ENCODE measurements around the gene LCNL1. TPM values are rescaled to one million over a fixed set of nuclear protein-coding genes. Genes with fewer than 3 reads are reported as not detected.

The LCNL1 gene
- total and polyA plus RNA-seq, 4 donors = 0.15 to 2.7 (median 1.4) TPM

DNA sequence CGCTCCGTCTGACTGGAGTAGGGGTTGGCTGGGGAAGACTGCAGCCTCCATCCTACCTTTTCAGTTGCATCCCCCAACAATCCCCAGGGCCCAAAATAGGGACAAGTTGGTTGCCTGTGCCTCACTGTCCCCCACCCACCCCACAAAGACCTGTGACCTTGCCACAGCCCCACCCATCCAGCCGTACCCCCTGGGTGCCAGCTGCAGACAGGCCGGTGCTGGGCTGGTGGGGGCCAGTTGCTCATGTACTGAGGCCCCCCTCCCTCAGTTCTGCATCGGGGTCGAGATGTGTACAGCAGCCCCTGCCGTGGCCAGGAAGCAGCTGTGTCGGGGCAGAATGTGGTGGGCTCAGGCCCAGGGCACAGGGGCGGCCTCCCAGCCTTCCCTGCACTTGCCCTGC is 374 bp downstream of the LCNL1 start:
- 70 to 81% methylated on average over 9 of the region's 9 CpGs for WGBS, 2 donors
- Histone ChIP-seq H3K27me3 (ENCODE audit: control insufficient read depth in 3 of 3, insufficient read depth in 3 of 3, low read length in 2 of 3) (peaks cover 5 to 27% (median 14%) of the 10 kb centered on the region in 3 donors), H3K9me3 (ENCODE audit: control insufficient read depth in 4 of 4, insufficient read depth in 3 of 4, low read length in 3 of 4) (peaks cover 0 to 5% (median 0%) of the 10 kb centered on the region in 4 donors), H3K36me3 (ENCODE audit: control insufficient read depth in 4 of 4, insufficient read depth in 4 of 4, low read length in 4 of 4) (no peaks in the 10 kb centered on the region), H3K9ac (ENCODE audit: insufficient read depth in 1 of 2, low read length in 2 of 2) (no peak overlapping the region), H3K4me3 (no peak overlapping the region), H3K4me1 (ENCODE audit: control insufficient read depth in 5 of 5, insufficient read depth in 5 of 5, low read length in 5 of 5) (peaks cover 0 to 15% (median 6%) of the 10 kb centered on the region in 5 donors), H3K27ac (ENCODE audit: low read depth in 1 of 2, low read length in 1 of 2) (no peak overlapping the region)
- DNase-seq = no peak
- TF ChIP-seq, protein P1, sequence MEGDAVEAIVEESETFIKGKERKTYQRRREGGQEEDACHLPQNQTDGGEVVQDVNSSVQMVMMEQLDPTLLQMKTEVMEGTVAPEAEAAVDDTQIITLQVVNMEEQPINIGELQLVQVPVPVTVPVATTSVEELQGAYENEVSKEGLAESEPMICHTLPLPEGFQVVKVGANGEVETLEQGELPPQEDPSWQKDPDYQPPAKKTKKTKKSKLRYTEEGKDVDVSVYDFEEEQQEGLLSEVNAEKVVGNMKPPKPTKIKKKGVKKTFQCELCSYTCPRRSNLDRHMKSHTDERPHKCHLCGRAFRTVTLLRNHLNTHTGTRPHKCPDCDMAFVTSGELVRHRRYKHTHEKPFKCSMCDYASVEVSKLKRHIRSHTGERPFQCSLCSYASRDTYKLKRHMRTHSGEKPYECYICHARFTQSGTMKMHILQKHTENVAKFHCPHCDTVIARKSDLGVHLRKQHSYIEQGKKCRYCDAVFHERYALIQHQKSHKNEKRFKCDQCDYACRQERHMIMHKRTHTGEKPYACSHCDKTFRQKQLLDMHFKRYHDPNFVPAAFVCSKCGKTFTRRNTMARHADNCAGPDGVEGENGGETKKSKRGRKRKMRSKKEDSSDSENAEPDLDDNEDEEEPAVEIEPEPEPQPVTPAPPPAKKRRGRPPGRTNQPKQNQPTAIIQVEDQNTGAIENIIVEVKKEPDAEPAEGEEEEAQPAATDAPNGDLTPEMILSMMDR (IDR thresholded peaks at IDR 0.05; ENCODE audit: control extremely low read depth, extremely low read depth) = no peak
- no peak for ATAC-seq (ENCODE audit: insufficient read depth, low FRiP score)

DNA sequence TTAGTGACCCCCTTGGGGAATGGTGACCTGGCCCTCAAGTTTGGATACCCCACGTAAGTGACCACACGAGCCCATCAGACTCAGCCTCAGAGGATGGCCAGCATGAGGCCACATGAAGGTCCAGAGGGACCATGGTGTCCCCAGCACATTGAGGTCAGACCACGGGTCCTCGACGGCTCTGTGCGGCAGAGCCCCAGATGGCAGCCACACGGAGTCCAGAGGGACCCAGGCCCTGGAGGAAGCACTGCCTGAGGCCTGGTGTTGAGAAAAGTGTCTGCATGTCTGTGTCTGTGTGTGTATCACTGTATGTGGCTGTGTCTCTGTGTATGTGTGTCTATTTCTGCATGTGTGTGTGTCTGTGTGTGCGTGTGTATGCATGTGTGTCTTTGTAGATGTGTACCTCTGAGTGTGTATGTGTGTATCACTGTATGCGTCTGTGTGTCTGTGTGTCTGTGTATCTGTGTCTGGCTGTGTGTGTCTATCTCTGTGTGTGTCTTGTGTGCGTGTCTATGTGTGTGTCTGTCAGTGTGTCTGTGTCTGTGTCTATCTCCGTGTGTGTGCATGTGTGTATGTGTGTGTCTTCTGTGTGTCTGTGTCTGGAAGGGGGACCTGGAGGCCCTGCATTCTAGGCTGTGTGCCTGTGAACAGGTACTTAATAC is 992 bp downstream of the LCNL1 start:
- no peak overlapping the region for H3K9ac ChIP-seq (ENCODE audit: insufficient read depth in 1 of 2, low read length in 2 of 2)
- H3K27ac ChIP-seq (ENCODE audit: low read depth in 1 of 2, low read length in 1 of 2) = no peak overlapping the region
- TF ChIP-seq, protein P1 (IDR thresholded peaks at IDR 0.05; ENCODE audit: control extremely low read depth, extremely low read depth) = no peak
- no peak for ATAC-seq (ENCODE audit: insufficient read depth, low FRiP score)
- H3K9me3 ChIP-seq (ENCODE audit: control insufficient read depth in 4 of 4, insufficient read depth in 3 of 4, low read length in 3 of 4) = peaks cover 0 to 5% (median 0%) of the 10 kb centered on the region in 4 donors
- H3K27me3 ChIP-seq (ENCODE audit: control insufficient read depth in 3 of 3, insufficient read depth in 3 of 3, low read length in 2 of 3) = peaks cover 5 to 27% (median 14%) of the 10 kb centered on the region in 3 donors
- WGBS, 2 donors = 85 to 87% methylated on average over 11 of the region's 11 CpGs
- H3K36me3 ChIP-seq (ENCODE audit: control insufficient read depth in 4 of 4, insufficient read depth in 4 of 4, low read length in 4 of 4) = no peaks in the 10 kb centered on the region
- H3K4me1 ChIP-seq (ENCODE audit: control insufficient read depth in 5 of 5, insufficient read depth in 5 of 5, low read length in 5 of 5) = peaks cover 0 to 14% (median 6%) of the 10 kb centered on the region in 5 donors
- no peak overlapping the region for H3K4me3 ChIP-seq
- no peak for DNase-seq

DNA sequence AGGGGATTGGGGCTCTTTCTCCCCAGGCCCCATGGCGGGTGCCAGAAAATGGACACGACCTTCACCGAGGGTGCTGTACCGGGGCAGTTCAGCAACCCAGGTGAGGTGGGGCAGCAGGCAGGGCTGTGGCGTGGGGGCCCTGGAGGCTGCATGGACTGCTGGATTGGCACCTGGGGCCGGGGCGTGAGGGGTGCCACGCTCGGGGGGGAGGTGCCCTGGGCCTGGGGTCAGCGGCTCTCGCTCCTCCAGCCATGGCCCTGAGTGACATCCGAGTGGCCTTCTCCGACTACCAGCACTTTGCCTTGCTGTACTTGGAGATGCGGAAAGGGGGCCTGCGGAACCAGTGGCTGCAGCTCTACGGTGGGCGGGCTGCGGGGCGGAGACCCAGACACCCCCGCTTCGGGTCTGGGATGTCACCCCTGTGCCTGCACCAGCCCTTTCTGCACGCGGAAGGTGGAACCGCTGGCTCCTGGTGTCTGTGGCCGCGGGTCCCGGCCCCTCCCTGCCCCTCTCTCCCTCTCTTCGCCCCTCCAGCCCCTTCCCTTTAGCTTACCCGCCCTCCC is 1.8 kb downstream of the LCNL1 start:
- WGBS, 2 donors = 48 to 61% methylated on average over 21 to 29 of the region's 29 CpGs
- ATAC-seq (ENCODE audit: insufficient read depth, low FRiP score) (no peak), DNase-seq (no peak)
- Histone ChIP-seq H3K36me3 (ENCODE audit: control insufficient read depth in 4 of 4, insufficient read depth in 4 of 4, low read length in 4 of 4) (no peaks in the 10 kb centered on the region), H3K4me3 (no peak overlapping the region), H3K27ac (ENCODE audit: low read depth in 1 of 2, low read length in 1 of 2) (no peak overlapping the region), H3K9me3 (ENCODE audit: control insufficient read depth in 4 of 4, insufficient read depth in 3 of 4, low read length in 3 of 4) (peaks cover 0 to 5% (median 0%) of the 10 kb centered on the region in 4 donors), H3K9ac (ENCODE audit: insufficient read depth in 1 of 2, low read length in 2 of 2) (no peak overlapping the region), H3K4me1 (ENCODE audit: control insufficient read depth in 5 of 5, insufficient read depth in 5 of 5, low read length in 5 of 5) (peaks cover 0 to 14% (median 6%) of the 10 kb centered on the region in 5 donors), H3K27me3 (ENCODE audit: control insufficient read depth in 3 of 3, insufficient read depth in 3 of 3, low read length in 2 of 3) (peaks cover 5 to 27% (median 14%) of the 10 kb centered on the region in 3 donors)
- TF ChIP-seq, protein P1 (IDR thresholded peaks at IDR 0.05; ENCODE audit: control extremely low read depth, extremely low read depth) = no peak
